HepG2 (cell line): ENCODE data around the gene REM2. TPM values are rescaled to one million over a fixed set of nuclear protein-coding genes. Genes with fewer than 3 reads are reported as not detected.

Experiments
- ARNTL ChIP-seq: sonication (generic); formaldehyde crosslinking; IDR thresholded peaks from 2 replicates; pipeline ENCODE4 v1.4.0; 2020; ENCODE audit warnings: mild to moderate bottlenecking, missing genetic modification reagents
- EZH2 ChIP-seq: conservative IDR thresholded peaks from 2 replicates; pipeline ENCODE4 v1.6.1; 2012; ENCODE audit warnings: mild to moderate bottlenecking, low read depth, low read length, moderate library complexity
- FOXP1 ChIP-seq, 2 experiments: fragments of 450-650 bp in 1 of 2; IDR thresholded peaks; 2 replicates each; pipeline ENCODE4 v1.6.1; 2017 to 2018; ENCODE audit warnings: antibody characterized with exemption in 1 of 2
- MIER3 ChIP-seq: IDR thresholded peaks from 2 replicates; pipeline ENCODE4 v1.6.1; 2016; ENCODE audit warnings: missing compliant biosample characterization, borderline replicate concordance
- MLLT10 ChIP-seq: sonication (generic); formaldehyde crosslinking; IDR thresholded peaks from 2 replicates; pipeline ENCODE4 v1.4.0; 2020; ENCODE audit warnings: missing genetic modification reagents
- NFIC ChIP-seq: IDR thresholded peaks from 2 replicates; pipeline ENCODE4 v1.6.1; 2012; ENCODE audit warnings: mild to moderate bottlenecking, low read length, inconsistent platforms
- NFKBIZ ChIP-seq: IDR thresholded peaks from 2 replicates; pipeline ENCODE4 v1.6.1; 2018; ENCODE audit warnings: missing genetic modification reagents, missing compliant biosample characterization
- RARG ChIP-seq: sonication (generic); formaldehyde crosslinking; IDR thresholded peaks from 2 replicates; pipeline ENCODE4 v1.4.0; 2020; ENCODE audit warnings: low read depth, mild to moderate bottlenecking, missing genetic modification reagents
- RBM22 ChIP-seq: fragments of 200-400 bp; formaldehyde crosslinking; optimal IDR thresholded peaks from 2 replicates; pipeline ENCODE3; 2017; ENCODE audit warnings: mild to moderate bottlenecking, low read length, moderate library complexity
- SNAPC2 ChIP-seq: sonication (generic); formaldehyde crosslinking; IDR thresholded peaks from 2 replicates; pipeline ENCODE4 v1.8.1; 2022; ENCODE audit warnings: mild to moderate bottlenecking, missing genetic modification reagents
- SOX6 ChIP-seq, 2 experiments: fragments of 450-650 bp in 1 of 2; sonication (generic) in 1 of 2; formaldehyde crosslinking in 1 of 2; IDR thresholded peaks; 2 replicates each; pipeline versions ENCODE4 v1.4.0 to v1.6.1; 2017 to 2020; ENCODE audit warnings: antibody characterized with exemption in 1 of 2, mild to moderate bottlenecking in 1 of 2, missing genetic modification reagents in 1 of 2
- SRF ChIP-seq: IDR thresholded peaks from 2 replicates; pipeline ENCODE4 v1.6.1; 2011; ENCODE audit warnings: mild to moderate bottlenecking, low read depth, low read length, moderate library complexity
- TMF1 ChIP-seq: sonication (generic); formaldehyde crosslinking; IDR thresholded peaks from 2 replicates; pipeline ENCODE4 v1.8.1; 2022; ENCODE audit warnings: low read depth, missing genetic modification reagents
- TRAFD1 ChIP-seq: sonication (generic); formaldehyde crosslinking; IDR thresholded peaks from 2 replicates; pipeline ENCODE4 v1.5.1; 2020; ENCODE audit warnings: missing genetic modification reagents, mild to moderate bottlenecking, borderline replicate concordance
- ZBTB20 ChIP-seq: sonication (generic); formaldehyde crosslinking; IDR thresholded peaks from 2 replicates; pipeline ENCODE4 v1.8.1; 2023; ENCODE audit warnings: missing genetic modification reagents, low read depth, mild to moderate bottlenecking, borderline replicate concordance
- ZKSCAN8 ChIP-seq: IDR thresholded peaks from 2 replicates; pipeline ENCODE4 v1.6.1; 2016; ENCODE audit warnings: borderline replicate concordance, missing genetic modification reagents, missing compliant biosample characterization
- ZNF20 ChIP-seq: sonication (generic); formaldehyde crosslinking; IDR thresholded peaks from 2 replicates; pipeline ENCODE4 v1.4.0; 2020; ENCODE audit warnings: mild to moderate bottlenecking, moderate library complexity, missing genetic modification reagents
- ZNF24 ChIP-seq: fragments of 450-650 bp; IDR thresholded peaks from 2 replicates; pipeline ENCODE4 v1.6.1; 2017; ENCODE audit warnings: antibody characterized with exemption, mild to moderate bottlenecking
- ZNF501 ChIP-seq: sonication (generic); formaldehyde crosslinking; IDR thresholded peaks from 2 replicates; pipeline ENCODE4 v1.5.1; 2020; ENCODE audit warnings: mild to moderate bottlenecking, moderate library complexity, missing genetic modification reagents
- ZNF580 ChIP-seq: IDR thresholded peaks from 2 replicates; pipeline ENCODE4 v1.6.1; 2016; ENCODE audit warnings: low read depth, borderline replicate concordance
- ZSCAN22 ChIP-seq: sonication (generic); formaldehyde crosslinking; IDR thresholded peaks from 2 replicates; pipeline ENCODE4 v1.4.0; 2020; ENCODE audit warnings: mild to moderate bottlenecking, missing genetic modification reagents
- polyA plus RNA-seq, 8 experiments: library from polyadenylated mRNA; depleted of rRNA in 3 of 8; stranded (reverse) in 7 of 8; unstranded in 1 of 8; fragments of >200 nt; fragmentation: Illumina TruSeq in 4 of 8; extraction: Trizol in 4 of 8; gene quantifications; 2 replicates each; pipeline versions ENCODE4 v1.2.1 to v1.2.3, GENCODE V29; 2011 to 2016; ENCODE audit warnings: low read depth in 4 of 8, missing spikeins in 1 of 8, mixed read lengths in 1 of 8; ENCODE audit not compliant: insufficient read depth in 1 of 8
- total RNA-seq, 5 experiments: library from RNA; depleted of rRNA; stranded (reverse); fragments of >200 nt; fragmentation: Illumina TruSeq; extraction: Trizol; gene quantifications; 2 replicates each; pipeline ENCODE4 v1.2.3, GENCODE V29; 2016; ENCODE audit warnings: low read depth in 1 of 5
- TF ChIP-seq, protein P1 (sequence below): sonication (generic); formaldehyde crosslinking; IDR thresholded peaks from 2 replicates; pipeline ENCODE4 v1.4.0; 2020; ENCODE audit warnings: low read depth, missing genetic modification reagents
- TF ChIP-seq, protein P2 (sequence below): sonication (generic); formaldehyde crosslinking; conservative IDR thresholded peaks from 2 replicates; pipeline ENCODE4 v1.8.0; 2022; ENCODE audit warnings: missing genetic modification reagents

Gene REM2
- total and polyA plus RNA-seq, 2 of the 13 experiments (the other 11 are each of a cell fraction or from before 2014, with no cell fraction given) = 0.20 TPM; not detected in 1

- TF ChIP-seq ZNF580 (CRISPR knock-in tag) (no peak), SRF (no peak), ZBTB20 (no peak), ZKSCAN8 (CRISPR knock-in tag) (no peak), SNAPC2 (peak; percentile 49), NFKBIZ (CRISPR knock-in tag) (no peak), ZSCAN22 (CRISPR knock-in tag) (peak; percentile 50; the same call in 1 of the 2 replicates), FOXP1 (IDR thresholded peaks at IDR 0.05) (no peak), FOXP1 (CRISPR knock-in tag; IDR thresholded peaks at IDR 0.05) (no peak), RARG (no peak), TMF1 (CRISPR knock-in tag) (no peak; the same call in 1 of the 2 replicates), ZNF501 (CRISPR knock-in tag) (peak; percentile 91; the same call in 1 of the 2 replicates), NFIC (no peak), MIER3 (CRISPR knock-in tag) (no peak), ZNF24 (no peak), TRAFD1 (CRISPR knock-in tag) (no peak), ARNTL (no peak; the same call in 1 of the 2 replicates), ZNF20 (CRISPR knock-in tag) (0 out of 2 replicates have a peak, but pooled peaks have one; percentile 43), MLLT10 (no peak), SOX6 (IDR thresholded peaks at IDR 0.05) (no peak), SOX6 (CRISPR knock-in tag; IDR thresholded peaks at IDR 0.05) (peak; percentile 10; the same call in 1 of the 2 replicates), RBM22 (peak; percentile 25), EZH2 (no peak)
- TF ChIP-seq, protein P1, sequence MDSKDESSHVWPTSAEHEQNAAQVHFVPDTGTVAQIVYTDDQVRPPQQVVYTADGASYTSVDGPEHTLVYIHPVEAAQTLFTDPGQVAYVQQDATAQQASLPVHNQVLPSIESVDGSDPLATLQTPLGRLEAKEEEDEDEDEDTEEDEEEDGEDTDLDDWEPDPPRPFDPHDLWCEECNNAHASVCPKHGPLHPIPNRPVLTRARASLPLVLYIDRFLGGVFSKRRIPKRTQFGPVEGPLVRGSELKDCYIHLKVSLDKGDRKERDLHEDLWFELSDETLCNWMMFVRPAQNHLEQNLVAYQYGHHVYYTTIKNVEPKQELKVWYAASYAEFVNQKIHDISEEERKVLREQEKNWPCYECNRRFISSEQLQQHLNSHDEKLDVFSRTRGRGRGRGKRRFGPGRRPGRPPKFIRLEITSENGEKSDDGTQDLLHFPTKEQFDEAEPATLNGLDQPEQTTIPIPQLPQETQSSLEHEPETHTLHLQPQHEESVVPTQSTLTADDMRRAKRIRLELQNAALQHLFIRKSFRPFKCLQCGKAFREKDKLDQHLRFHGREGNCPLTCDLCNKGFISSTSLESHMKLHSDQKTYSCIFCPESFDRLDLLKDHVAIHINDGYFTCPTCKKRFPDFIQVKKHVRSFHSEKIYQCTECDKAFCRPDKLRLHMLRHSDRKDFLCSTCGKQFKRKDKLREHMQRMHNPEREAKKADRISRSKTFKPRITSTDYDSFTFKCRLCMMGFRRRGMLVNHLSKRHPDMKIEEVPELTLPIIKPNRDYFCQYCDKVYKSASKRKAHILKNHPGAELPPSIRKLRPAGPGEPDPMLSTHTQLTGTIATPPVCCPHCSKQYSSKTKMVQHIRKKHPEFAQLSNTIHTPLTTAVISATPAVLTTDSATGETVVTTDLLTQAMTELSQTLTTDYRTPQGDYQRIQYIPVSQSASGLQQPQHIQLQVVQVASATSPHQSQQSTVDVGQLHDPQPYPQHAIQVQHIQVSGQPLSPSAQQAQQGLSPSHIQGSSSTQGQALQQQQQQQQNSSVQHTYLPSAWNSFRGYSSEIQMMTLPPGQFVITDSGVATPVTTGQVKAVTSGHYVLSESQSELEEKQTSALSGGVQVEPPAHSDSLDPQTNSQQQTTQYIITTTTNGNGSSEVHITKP (CRISPR knock-in tag) = no peak
- TF ChIP-seq, protein P2, sequence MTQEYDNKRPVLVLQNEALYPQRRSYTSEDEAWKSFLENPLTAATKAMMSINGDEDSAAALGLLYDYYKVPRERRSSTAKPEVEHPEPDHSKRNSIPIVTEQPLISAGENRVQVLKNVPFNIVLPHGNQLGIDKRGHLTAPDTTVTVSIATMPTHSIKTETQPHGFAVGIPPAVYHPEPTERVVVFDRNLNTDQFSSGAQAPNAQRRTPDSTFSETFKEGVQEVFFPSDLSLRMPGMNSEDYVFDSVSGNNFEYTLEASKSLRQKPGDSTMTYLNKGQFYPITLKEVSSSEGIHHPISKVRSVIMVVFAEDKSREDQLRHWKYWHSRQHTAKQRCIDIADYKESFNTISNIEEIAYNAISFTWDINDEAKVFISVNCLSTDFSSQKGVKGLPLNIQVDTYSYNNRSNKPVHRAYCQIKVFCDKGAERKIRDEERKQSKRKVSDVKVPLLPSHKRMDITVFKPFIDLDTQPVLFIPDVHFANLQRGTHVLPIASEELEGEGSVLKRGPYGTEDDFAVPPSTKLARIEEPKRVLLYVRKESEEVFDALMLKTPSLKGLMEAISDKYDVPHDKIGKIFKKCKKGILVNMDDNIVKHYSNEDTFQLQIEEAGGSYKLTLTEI = no peak
Observed at GRCh38 chr14:22837114-22837749, 45.8 kb upstream of the REM2 start (continued).
